GM19351 (cell line): ENCODE measurements around the gene IFITM2.

Experiments
- ATAC-seq: cut with Tn5 transposase; IDR thresholded peaks from one replicate; pipeline ENCODE4 v1.9.1; 2021; ENCODE audit warnings: mild to moderate bottlenecking, moderate library complexity; ENCODE audit not compliant: unreplicated experiment

IFITM2 gene

GRCh38 chr11:292211-293121 is 15.2 kb upstream of the IFITM2 start:
- no peak for ATAC-seq

- no peak for ATAC-seq
Measured at GRCh38 chr11:293271-293851, 14.3 kb upstream of the IFITM2 start.

- no peak for ATAC-seq
Measured at GRCh38 chr11:293852-294661, 13.6 kb upstream of the IFITM2 start.

- no peak for ATAC-seq
Measured at GRCh38 chr11:294780-295179, 12.8 kb upstream of the IFITM2 start.

GRCh38 chr11:295351-296170 is 12.1 kb upstream of the IFITM2 start:
- no peak for ATAC-seq

GRCh38 chr11:296171-297050 is 11.2 kb upstream of the IFITM2 start:
- ATAC-seq = no peak

- ATAC-seq = no peak
Measured at GRCh38 chr11:297051-297585, 10.5 kb upstream of the IFITM2 start.

GRCh38 chr11:297586-298405 is 9.8 kb upstream of the IFITM2 start:
- ATAC-seq = no peak

- no peak for ATAC-seq
Measured at GRCh38 chr11:298406-299065, 9.1 kb upstream of the IFITM2 start.

GRCh38 chr11:299081-299891 is 8.3 kb upstream of the IFITM2 start, which contains the start of gene IFITM5:
Gene IFITM5 (minus strand): TSS chr11:299526. CDS start chr11:299490, 36 bp downstream.
- no peak for ATAC-seq

- no peak for ATAC-seq
Measured at GRCh38 chr11:299951-300735, 7.5 kb upstream of the IFITM2 start.

- ATAC-seq = no peak
Measured at GRCh38 chr11:303363-303762, 4.3 kb upstream of the IFITM2 start.

- ATAC-seq = no peak
Measured at GRCh38 chr11:304061-304506, 3.5 kb upstream of the IFITM2 start.

- no peak for ATAC-seq
Measured at GRCh38 chr11:304915-305843, 2.4 kb upstream of the IFITM2 start.

- ATAC-seq = no peak
Measured at GRCh38 chr11:305844-306211, 1.8 kb upstream of the IFITM2 start.
